ENCODE data around the gene FAM20C.

FAM20C gene

GRCh38 chr7:307970-308369 is 115.6 kb downstream of the FAM20C start:
- DNase-seq (ENCODE audit: low spot score): no peak

- no peak for DNase-seq (ENCODE audit: low spot score)
Measured at GRCh38 chr7:309586-310228, 117.3 kb downstream of the FAM20C start.

Data from Ammon's horn (tissue), 1 donor.